HG02588 (cell line): ENCODE data around the gene TMEM179.

Experiments used
- ATAC-seq: cut with Tn5 transposase; IDR thresholded peaks from one replicate; pipeline ENCODE4 v1.9.1; 2021; ENCODE audit warnings: mild to moderate bottlenecking, moderate library complexity; ENCODE audit not compliant: unreplicated experiment

Gene TMEM179

GRCh38 chr14:104600141-104600643, 4.4 kb downstream of the TMEM179 start:
- ATAC-seq = no peak

DNA sequence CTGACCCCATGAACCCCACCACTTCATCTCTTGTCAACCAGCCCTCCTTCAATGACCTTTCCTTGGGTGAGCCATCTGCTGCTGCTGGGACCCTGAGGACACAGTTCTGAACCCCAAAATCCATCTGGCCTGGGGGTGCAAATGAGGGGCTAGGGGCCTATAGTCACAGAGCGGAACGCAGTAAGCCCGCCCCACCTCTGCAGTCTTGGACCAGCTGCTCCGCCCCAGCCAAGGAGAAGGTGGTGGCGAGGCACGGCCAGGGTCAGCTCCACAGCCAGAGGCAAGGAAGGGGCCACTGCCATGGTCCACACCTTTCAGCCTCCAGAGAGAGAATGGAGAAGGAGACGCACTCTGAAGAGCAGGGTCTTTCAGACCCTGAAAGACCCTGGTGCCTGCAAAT, 5.1 kb downstream of the TMEM179 start:
- ATAC-seq = no peak

- no peak for ATAC-seq
Measured at GRCh38 chr14:104598910-104599273, 5.7 kb downstream of the TMEM179 start.

DNA sequence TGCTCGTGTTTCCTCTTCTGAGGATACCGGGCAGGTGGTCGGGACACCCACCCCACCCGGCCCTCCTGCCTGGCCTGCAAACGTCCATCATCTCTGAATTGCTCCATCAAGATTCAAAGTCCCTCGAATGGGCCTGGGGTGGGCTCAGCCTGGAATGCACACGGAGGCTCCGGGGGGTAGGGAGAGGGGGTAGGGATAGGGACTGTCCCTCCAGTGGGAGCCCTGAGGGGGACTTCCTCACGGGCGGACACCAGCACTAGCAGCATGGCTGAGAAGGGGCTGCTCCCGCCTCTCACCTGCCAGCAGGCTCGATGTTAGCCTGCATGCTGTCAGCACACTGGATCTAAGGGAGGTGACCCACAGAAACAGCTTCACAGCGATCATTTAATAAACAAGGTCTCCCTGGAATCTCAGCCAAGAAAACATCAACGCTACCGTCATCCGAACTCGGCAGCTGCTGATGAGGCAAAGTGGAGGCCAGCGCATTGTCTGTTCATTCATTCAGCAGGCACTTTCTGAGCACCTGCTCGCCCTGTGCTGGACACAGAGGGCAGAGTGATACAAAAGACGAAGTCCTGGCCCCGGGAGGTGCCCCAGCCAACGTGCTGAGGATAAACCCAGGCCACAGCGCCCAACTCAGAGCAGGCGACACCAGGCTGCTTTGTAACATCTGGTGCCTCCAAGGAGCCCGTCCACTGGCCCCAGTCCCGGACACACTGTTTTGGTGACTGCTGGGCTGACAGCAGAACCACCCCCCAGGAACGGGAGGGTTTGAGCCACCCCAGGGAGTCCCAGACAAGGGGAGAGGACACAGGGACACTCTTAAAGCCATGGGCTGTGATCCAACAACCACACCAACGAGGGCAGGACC, 6.3 kb downstream of the TMEM179 start:
- no peak for ATAC-seq

DNA sequence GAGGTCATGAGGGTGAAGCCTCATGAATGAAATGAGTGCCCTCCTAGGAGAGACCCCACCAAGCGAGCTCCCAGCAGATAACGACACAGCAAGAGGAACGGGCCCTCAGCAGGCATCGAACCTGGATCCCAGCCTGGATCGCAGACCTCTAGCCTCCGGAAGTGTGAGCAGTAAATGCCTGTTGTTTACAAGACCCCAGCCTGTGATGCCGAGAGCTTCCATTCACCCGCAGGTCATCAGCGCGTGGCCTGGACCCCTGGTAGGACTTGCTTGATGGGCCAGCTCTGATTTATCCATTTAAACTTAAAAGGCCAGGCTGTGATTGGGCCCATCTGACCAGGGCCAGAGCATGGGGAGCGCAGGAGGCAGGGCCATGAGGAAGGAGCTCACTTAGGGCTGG, 7.0 kb downstream of the TMEM179 start:
- ATAC-seq = no peak

- no peak for ATAC-seq
Measured at GRCh38 chr14:104596927-104597351, 7.6 kb downstream of the TMEM179 start.

DNA sequence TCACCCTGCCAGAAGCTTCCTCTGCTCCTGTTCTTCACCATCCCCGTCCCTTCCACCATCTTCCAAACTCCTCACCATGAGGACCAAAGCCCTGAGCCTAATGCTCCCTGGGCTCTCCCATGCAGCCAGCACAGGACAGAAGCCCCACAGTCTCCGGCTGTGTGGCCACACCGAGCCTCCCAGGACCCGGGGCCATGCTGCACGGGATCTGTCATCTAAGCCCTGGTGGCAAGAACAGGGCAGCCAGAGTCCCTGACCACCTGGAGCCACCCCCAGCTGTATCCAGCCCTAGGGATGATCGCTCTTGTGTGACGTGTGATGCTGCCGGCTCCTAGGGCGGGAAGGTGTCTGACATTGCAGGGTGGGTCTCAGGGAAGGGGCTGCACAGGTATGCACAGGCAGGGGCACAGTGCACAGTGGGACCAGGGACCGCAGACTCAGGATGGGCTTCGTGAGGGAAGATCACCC, 8.1 kb downstream of the TMEM179 start:
- ATAC-seq = no peak

DNA sequence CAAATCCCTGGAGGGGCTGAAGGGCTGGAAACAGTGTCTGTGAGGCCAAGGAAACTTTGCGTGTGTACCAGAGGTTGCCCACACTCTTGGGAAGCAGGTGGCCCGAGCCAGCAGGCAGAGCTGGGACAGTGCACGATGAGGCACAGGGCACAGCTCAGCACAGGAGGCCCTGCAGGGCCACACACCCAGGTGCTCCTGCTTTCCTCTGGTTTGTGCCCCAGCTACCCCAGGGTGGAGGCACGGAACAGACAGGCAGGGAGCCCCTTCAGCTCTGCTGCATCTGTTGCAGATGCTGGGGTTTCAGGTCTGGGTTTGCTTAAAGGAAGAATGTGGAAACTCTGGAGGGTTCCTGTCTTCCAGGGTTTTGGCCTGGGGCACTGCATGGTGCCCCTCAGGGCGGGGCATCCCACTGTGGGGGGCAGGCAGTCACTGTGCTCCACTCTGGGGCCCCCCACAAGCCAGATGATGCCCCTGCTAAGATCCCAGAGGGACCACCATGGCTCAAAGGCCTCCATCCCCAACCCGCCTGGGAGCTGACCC, 8.6 kb downstream of the TMEM179 start:
- no peak for ATAC-seq

GRCh38 chr14:104595116-104595675, 9.4 kb downstream of the TMEM179 start:
- no peak for ATAC-seq

- no peak for ATAC-seq
Measured at GRCh38 chr14:104594310-104595046, 10.1 kb downstream of the TMEM179 start.

DNA sequence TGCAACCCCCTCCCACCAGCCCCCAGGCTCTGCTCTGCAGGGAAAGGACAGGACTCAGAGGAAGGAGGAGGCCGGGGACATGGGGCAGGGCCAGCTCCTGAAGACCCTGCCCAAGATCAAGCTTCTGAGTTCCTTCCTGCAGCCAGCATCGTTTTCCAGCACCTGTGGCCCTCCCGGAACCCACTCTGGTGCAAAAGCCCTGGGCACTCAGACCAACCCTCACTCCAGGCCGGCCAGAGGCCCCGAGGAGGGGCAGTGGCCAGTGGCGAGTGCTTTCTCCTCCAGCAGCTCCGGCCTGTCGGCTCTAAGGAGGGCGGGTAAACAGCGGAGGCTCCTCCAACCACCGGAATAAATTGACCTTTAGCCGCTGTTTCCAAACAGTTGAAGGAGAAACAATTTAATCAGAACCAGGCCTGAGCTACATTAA, 10.8 kb downstream of the TMEM179 start:
- no peak for ATAC-seq

GRCh38 chr14:104593241-104593701, 11.3 kb downstream of the TMEM179 start:
- no peak for ATAC-seq

DNA sequence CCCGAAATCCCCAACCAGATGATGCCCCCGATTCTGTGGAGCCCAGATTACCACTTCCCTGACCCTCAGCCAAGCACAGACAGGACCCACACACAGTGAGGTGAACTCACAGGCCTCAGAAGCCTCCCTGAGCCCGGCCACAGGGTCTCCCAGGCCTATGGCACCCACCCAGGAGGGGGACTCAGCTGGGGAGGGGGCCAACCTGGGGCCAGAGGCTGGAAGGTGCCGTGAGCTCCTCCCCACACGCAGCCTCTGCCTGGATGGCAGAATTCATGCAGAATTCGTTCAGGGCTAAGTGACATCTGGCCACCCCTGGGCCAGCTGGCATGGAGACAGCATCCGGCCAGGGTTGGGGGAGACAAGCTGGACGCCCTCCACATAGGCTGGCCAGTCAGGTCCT, 11.8 kb downstream of the TMEM179 start:
- no peak for ATAC-seq

- no peak for ATAC-seq
Measured at GRCh38 chr14:104592292-104592672, 12.3 kb downstream of the TMEM179 start.

DNA sequence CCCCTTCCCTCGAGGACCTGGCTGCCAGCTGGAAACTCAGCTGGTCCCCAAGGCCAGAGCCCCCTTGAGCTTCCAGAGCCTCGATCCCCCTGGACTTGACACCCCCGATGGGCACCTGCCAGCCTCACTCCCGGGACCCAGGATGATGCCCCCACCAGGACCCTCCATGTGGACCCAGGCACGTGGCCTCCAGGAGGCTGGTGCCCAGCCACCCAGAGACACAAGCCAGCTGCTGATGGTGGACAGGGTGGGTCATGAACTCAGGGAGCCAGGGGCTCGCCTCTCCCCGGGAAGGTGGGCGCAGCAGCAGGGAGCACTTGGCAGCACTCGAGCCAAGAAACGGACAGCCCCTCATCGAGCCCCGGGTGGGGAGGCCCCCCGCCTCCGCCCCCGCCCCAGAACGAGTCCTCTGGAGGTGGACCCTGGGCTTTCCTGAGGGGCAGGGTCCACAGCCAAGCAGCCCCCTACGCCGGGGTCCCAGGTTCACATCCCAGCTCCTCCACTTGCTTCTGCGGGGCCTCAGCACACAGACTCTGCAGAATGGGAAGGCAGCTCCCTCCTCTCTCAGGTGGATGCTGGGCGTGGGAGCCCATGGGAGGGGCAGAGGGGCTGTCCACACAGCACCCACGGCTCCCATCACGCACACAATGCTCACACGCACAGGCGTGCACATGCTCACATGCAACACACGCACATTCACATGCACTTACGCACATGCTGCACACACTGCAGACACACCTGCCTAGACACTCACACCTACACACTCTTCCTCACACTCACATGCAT, 12.9 kb downstream of the TMEM179 start:
- ATAC-seq = no peak

DNA sequence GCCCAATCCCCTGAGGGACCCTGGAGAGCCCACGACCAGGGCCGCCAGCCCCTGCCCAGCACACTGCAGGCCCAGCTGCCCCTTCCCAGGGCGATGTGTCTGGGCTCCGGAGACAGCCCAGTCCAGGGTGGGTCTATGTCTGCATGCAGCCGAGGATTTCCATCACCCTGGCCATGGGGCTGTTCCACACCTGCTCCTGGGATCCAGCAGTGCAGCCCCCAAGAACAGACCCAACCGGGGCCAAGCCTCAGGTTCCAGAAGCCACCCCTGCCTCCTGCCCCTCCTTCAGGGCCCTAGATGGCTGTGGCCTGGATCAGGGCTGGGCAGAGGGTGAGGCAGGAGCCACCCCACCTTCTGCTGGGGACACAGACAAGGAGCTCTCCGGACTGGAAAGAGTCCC, 13.5 kb downstream of the TMEM179 start:
- no peak for ATAC-seq

GRCh38 chr14:104590240-104590965, 14.2 kb downstream of the TMEM179 start:
- no peak for ATAC-seq

DNA sequence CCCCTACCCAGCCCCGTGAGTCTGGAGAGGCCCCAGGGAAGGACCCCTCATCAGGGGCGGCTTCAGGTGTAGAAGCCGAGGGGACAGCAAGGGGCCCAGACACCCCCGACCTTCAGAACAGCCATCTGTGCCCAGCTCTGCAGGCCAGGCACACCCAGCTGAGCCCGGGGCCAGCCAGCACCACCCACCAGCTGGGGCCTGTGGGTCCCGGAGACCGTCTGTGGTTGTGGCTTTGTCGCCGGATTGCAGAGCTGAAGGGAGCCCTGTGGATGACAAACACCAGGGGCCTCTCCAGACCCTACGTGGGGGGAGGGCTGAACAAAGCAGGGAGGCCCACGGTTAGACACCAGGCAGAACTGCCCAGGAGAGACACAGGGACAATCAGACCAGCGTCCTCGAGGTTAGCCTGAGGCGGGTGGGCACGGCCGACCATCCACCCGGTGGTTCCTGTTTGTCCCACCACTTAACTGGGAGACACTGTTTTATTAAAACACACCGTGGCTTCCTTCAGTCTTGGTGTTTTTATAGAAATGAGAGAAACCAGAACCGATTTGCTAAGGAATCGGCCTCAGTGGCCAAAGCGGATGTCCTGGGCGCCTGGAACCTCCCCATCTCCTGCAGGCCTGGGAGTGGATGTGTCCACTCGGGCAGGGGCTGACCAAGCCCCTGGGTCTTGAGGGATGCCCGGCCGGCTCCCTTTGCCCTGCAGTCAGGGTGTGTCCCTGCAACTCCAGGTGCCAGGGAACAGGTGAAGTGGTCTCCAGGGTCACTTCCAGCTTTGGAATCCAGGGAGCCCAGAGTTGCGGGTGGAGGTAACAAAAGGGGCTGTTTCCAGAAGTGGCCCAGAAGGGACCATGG, 15.0 kb downstream of the TMEM179 start:
- ATAC-seq = no peak
